ENCODE measurements around the gene SOX6. TPM values are rescaled to one million over a fixed set of nuclear protein-coding genes. Genes with fewer than 3 reads are reported as not detected.
"Not testable (repeated sequence)": the region's sequence is repeated elsewhere in the genome, so short reads cannot be mapped to it uniquely, and the experiment has no call there.

The SOX6 gene
- total RNA-seq, 4 donors from 2014 or later = 0.29 to 20.5 (median 8.2) TPM

- DNase-seq = no peak
- H3K36me3 ChIP-seq = no peaks in the 10 kb centered on the region
- H3K27me3 ChIP-seq = no peaks in the 10 kb centered on the region
- no peaks in the 10 kb centered on the region for H3K9me3 ChIP-seq
- H3K4me3 ChIP-seq = no peak overlapping the region
- intact Hi-C loops (cut with DNase I; ENCODE audit: low total_unique reads) = no loop called here
- TF ChIP-seq POLR2A (IDR thresholded peaks at IDR 0.05) = no peak
- TF ChIP-seq, protein P1, sequence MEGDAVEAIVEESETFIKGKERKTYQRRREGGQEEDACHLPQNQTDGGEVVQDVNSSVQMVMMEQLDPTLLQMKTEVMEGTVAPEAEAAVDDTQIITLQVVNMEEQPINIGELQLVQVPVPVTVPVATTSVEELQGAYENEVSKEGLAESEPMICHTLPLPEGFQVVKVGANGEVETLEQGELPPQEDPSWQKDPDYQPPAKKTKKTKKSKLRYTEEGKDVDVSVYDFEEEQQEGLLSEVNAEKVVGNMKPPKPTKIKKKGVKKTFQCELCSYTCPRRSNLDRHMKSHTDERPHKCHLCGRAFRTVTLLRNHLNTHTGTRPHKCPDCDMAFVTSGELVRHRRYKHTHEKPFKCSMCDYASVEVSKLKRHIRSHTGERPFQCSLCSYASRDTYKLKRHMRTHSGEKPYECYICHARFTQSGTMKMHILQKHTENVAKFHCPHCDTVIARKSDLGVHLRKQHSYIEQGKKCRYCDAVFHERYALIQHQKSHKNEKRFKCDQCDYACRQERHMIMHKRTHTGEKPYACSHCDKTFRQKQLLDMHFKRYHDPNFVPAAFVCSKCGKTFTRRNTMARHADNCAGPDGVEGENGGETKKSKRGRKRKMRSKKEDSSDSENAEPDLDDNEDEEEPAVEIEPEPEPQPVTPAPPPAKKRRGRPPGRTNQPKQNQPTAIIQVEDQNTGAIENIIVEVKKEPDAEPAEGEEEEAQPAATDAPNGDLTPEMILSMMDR (IDR thresholded peaks at IDR 0.05) = no peak
- no peaks in the 10 kb centered on the region for H3K4me1 ChIP-seq
- no peak overlapping the region for H3K27ac ChIP-seq
These were observed 21.4 kb upstream of the SOX6 start for GRCh38 chr11:16377746-16378145.

- H3K36me3 ChIP-seq; H3K4me3 ChIP-seq; DNase-seq; H3K27ac ChIP-seq; H3K4me1 ChIP-seq; H3K9me3 ChIP-seq; intact Hi-C loops (cut with DNase I; ENCODE audit: low total_unique reads); H3K27me3 ChIP-seq: not testable (repeated sequence)
These were observed 19.3 kb upstream of the SOX6 start for GRCh38 chr11:16375664-16376063.

DNA sequence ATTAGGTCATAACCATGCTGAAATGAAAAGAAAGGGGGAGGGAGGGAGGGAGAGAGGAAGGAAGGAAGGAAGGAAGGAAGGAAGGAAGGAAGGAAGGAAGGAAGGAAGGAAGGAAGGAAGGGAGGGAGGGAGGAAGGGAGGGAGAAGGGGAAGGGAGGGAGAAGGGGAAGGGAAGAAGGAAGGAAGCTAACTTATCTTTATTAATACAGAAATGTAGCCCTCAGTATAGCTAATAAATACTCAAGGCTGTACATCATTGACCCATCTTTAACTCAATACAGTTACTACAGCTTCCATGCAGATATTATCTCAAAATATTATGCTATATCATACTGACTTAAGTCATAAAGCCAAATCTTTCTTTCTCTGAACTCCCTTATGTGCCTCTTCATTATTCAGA is 17.4 kb upstream of the SOX6 start:
- Histone ChIP-seq H3K36me3 (no peaks in the 10 kb centered on the region), H3K4me3 (no peak overlapping the region), H3K27ac (no peak overlapping the region), H3K9me3 (no peaks in the 10 kb centered on the region), H3K27me3 (no peaks in the 10 kb centered on the region), H3K4me1 (no peaks in the 10 kb centered on the region)
- no peak for DNase-seq
- intact Hi-C loops (cut with DNase I; ENCODE audit: low total_unique reads) = no loop called here
- TF ChIP-seq POLR2A (IDR thresholded peaks at IDR 0.05) = no peak
- TF ChIP-seq, protein P1 (IDR thresholded peaks at IDR 0.05) = no peak

DNA sequence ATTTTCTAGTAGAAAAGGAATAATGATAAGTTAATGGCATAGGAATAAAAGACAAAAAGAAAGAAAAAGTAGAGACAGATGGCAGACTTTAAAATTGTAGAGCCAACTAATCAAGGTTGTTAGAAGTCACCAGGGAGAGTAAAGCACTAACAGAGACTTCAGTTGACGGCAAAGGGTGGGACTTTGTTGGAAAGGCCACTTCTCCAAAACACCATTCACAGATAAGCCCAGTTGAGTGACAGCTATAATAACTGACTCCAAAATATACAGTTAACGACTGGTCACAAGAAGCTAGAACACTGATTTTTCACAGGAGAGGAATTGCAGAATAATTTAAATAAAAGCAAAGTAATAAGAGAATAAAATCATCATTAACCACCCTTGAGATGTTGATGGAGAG is 16.0 kb upstream of the SOX6 start:
- Histone ChIP-seq H3K27ac (no peak overlapping the region), H3K36me3 (no peaks in the 10 kb centered on the region), H3K27me3 (no peaks in the 10 kb centered on the region), H3K4me3 (no peak overlapping the region), H3K9me3 (no peaks in the 10 kb centered on the region), H3K4me1 (no peaks in the 10 kb centered on the region)
- TF ChIP-seq POLR2A (IDR thresholded peaks at IDR 0.05) = no peak
- TF ChIP-seq, protein P1 (IDR thresholded peaks at IDR 0.05) = no peak
- intact Hi-C loops (cut with DNase I; ENCODE audit: low total_unique reads) = no loop called here
- no peak for DNase-seq

DNA sequence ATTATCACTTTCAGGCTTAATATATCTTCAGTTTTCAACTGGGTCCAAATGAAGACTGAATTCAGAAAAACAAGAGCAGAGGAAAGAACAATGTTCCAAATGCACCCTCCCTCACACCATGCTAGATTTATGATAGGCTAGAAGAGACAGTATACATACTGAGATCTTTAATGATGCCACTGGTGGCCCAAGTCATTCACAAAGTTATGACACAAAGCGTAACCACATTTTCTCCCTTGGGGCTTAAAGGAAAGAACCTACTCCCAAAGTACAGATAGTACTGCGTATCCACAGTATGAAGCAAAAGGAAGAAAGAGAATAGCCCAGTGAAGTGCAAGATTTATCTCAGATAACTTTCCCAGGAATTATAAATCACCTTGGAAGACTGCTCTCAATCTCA is 10.9 kb upstream of the SOX6 start:
- no peaks in the 10 kb centered on the region for H3K4me1 ChIP-seq
- H3K36me3 ChIP-seq = no peaks in the 10 kb centered on the region
- TF ChIP-seq, protein P1 (IDR thresholded peaks at IDR 0.05) = no peak
- TF ChIP-seq POLR2A (IDR thresholded peaks at IDR 0.05) = no peak
- no peak overlapping the region for H3K27ac ChIP-seq
- H3K27me3 ChIP-seq = no peaks in the 10 kb centered on the region
- DNase-seq = no peak
- H3K9me3 ChIP-seq = no peaks in the 10 kb centered on the region
- H3K4me3 ChIP-seq = no peak overlapping the region
- intact Hi-C loops (cut with DNase I; ENCODE audit: low total_unique reads) = no loop called here

GRCh38 chr11:16365581-16366228 is 9.4 kb upstream of the SOX6 start:
- intact Hi-C loops (cut with DNase I; ENCODE audit: low total_unique reads) = no loop called here
- H3K9me3 ChIP-seq = no peaks in the 10 kb centered on the region
- DNase-seq = no peak
- no peak overlapping the region for H3K27ac ChIP-seq
- no peaks in the 10 kb centered on the region for H3K27me3 ChIP-seq
- H3K4me1 ChIP-seq = no peaks in the 10 kb centered on the region
- TF ChIP-seq POLR2A (IDR thresholded peaks at IDR 0.05) = no peak
- TF ChIP-seq, protein P1 (IDR thresholded peaks at IDR 0.05) = no peak
- H3K4me3 ChIP-seq = no peak overlapping the region
- no peaks in the 10 kb centered on the region for H3K36me3 ChIP-seq

Data from uterus (tissue), 4 donors.